Stimulated activated CD4-positive, alpha-beta T cell treated with anti-CD3 and anti-CD28 coated beads, Interleukin-15, amount 100 ng/mL, for 1 hour (primary cell): ENCODE results near the gene PTGIS.

Source experiments
- DNase-seq, 2 donors: peaks; one replicate each; pipeline ENCODE4 v3.0.0-alpha.2; 2020; ENCODE audit warnings: low read depth in 1 of 2, low spot score in 1 of 2

PTGIS gene

GRCh38 chr20:49595811-49596561 is 28.0 kb upstream of the PTGIS start:
- DNase-seq: peak in 1 of 2 donors; percentile 23

DNA sequence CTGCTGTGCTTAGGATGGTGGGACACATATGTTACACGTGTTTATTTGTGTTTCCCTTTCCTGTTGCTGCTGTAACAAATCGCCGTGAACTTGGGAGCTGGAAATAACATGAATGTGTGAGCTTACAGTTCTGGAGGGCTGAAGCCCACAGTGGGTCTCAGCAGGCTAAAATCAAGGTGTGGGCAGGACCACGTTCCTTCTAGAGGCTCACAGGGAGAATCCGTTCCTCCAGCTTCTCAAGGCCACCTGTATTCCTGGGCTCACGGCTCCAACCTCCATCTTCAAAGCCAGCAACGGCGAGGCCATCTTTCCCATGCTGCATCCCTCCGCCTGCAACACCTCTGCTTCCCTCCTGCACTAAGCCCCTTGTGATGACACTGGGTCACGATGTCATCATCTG is 27.4 kb upstream of the PTGIS start:
- no peak for DNase-seq

- DNase-seq: no peak
These were observed 27.0 kb upstream of the PTGIS start for GRCh38 chr20:49594931-49595315.

- peak in 1 of 2 donors; percentile 21 for DNase-seq
These were observed 26.4 kb upstream of the PTGIS start for GRCh38 chr20:49594143-49594930.

DNA sequence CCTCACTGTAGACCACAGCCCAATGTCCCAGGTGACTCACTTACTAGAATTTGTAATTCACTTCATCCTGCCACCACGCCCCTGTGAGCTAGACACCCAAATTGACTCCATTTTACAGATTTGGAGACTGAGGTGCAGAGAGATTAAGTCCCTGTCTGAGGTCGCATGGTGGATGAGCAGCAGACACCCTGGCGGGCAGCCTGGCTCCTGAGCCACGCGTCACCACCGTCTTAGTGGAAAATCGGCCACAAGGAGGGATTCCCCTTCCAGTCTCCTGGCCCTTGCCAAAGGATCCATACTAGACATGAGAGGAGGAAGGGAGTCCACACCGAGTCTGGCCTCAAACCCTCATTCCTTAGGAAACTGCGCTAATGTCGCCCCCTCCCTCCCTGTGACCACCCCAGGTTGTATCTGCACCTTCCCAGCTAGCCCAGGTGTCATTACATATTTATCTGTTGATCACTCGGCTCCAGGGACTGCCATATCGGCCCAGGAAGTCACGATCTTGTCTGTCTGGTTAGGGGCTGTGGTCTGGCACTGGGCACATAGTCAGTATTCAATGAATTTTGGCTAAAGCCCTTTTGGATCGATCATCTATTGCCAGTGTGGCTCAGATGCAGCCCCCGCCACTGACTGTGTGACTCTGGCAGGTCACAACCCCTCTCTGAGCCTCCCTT is 25.7 kb upstream of the PTGIS start:
- no peak for DNase-seq

DNA sequence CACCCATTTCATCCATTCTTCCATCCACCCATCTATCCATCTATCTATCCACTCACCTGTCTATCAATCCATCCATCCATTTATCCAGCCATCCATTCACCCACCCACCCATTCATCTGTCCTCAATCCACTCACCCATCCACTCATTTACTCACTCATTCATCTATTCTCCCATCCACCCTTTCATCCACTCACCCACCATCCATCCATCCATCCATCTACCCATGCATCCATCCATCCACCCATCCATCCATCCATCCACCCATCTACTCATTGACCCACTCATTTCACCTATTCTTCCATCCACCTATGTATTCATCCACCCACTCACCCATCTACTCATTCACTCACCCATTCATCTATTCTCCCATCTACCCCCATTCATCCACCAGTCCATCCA is 24.2 kb upstream of the PTGIS start:
- DNase-seq: no peak

- DNase-seq: no peak
These were observed 23.4 kb upstream of the PTGIS start for GRCh38 chr20:49591217-49591865.

GRCh38 chr20:49590163-49591017 is 22.5 kb upstream of the PTGIS start:
- DNase-seq: no peak

GRCh38 chr20:49589747-49590146 is 21.8 kb upstream of the PTGIS start:
- no peak for DNase-seq

GRCh38 chr20:49587111-49587570 is 19.2 kb upstream of the PTGIS start:
- DNase-seq: no peak

DNA sequence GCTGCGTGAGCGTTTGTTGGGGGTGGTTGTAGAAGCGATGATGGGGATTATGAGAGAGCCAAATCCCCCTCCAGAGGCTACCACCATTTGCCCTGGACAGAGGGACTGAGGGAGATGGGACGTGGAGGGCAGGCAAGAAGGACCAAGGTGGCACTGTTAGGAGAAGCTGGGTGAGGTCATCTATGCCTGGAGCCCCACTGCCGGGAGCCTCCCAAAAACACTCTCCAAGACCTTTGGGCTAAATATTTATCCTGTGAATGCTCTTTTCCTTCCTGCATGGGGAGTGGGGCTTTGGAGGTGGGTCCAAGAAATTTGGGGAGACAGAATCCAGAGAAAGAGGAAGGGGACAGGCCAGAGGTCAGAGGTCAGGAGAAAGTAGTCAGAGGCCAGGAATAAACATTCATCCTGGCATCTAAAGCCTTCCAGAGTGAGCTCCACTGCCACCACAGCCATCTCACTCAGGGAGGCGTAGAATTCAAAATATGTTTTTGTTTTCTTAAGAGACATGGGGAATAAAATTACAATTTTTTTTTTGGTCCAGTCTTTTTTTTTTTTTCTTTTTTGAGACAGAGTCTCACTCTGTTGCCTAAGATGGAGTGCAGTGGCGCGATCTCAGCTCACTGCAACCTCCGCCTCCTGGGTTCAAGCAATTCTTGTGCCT is 17.8 kb upstream of the PTGIS start:
- no peak for DNase-seq

GRCh38 chr20:49584418-49585382 is 16.8 kb upstream of the PTGIS start:
- no peak for DNase-seq

DNA sequence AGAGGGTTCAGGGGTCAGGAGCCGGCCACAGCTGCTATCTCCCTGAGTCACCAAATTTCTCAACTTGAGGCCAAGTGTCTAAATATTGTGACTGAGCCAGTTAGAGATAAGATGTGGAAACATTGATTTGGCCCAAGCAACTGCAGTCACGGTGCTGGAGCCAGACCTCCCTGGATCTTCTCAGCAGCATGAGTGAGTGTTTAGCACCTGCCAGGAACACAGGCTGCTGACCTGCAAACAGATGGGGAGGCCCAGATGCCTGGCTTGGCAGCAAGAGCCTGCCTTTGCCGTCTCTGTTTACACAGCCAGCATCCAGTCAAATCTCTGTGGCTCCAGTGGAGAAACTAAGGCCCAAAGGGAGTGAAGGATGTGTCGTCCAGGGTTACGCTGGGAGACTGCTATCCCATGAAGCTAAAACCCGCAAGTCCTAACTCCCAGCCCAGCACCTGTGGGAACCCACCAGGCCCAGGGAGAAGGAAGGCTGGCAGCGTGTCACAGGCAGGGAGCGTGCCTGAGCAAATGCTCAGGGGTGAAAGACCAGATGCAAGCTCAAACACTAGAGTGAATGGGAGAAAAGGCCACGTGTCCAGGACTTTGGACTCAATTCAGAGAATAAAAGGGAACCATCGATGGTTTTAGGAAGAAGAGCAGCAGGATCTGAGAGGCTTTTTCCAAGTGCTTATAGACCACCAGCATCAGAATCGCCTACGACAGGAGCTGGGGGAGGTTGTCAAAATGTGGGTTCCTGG is 15.9 kb upstream of the PTGIS start:
- no peak for DNase-seq

DNA sequence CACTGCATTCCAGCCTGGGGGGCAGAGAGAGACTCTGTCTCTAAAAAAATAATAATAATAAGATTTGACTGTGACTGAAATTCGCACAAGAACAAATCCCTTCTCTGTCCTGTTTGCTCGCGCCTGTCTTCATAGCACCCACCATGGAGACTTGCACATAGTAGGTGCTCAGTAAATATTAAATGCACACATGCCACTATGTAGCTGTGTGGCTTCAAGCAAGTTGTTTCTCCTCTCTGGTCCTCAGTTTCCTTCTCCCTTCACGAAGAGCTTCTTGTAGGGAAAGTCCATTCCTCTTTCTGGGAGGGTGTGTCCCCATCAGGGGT is 15.4 kb upstream of the PTGIS start:
- DNase-seq: no peak

DNA sequence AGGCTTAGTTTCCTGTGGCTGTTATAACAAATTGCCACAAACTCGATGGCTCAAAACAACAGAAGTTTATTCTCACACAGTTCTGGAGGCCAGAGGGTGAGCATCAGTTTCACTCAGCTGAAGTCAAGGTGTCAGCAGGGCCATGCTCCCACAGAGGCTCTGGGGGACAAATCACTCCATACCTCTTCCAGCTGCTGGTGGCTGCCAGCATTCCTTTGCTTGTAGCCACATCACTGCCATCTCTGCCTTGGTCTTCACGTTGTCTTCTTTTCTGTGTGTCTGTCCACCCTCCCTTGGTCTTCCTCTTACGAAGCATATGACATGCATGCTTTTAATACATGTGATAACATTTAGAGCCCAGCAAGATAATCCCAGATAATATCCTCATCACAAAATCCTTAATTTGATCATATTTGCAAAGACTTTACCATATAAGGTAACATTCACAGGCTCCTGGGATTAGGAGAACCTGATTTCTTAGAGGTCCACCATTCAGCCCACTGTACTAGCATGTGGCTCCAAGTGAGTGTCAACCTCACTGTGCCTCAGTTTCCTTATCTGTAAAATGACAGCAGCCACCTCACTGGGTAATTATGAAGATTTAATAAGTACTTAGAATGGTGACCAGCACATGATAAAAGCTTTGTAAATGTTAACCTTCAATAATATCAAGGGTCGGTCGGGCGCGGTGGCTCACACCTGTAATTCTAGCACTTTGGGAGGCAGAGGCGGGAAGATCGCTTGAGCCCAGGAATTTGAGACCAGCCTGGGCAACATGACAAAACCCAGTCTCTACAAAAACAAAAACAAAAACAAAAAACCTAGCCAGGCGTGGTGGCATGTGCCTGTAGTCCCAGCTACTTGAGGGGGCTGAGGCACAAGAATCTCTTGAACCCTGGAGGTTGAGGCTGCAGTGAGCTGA is 14.7 kb upstream of the PTGIS start:
- no peak for DNase-seq

DNA sequence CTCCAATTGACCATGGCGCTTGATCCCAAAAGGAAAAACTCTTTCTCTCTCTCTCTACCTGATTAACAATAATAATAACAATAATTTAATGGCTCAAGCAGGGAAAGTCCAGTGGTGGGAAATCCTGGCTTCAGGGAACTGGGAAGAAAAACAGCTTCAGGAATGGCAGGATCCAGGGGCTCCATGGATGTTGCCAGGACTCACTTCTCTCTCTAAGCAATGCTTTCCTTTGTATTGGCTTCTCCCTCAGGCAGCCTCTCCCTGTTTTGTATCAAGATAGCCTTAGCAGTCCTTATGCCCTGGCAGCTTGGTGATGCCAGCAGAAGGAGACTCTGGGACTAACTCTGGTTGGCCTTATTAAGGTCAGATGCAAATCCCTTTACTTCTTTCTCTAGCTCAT is 13.5 kb upstream of the PTGIS start:
- no peak for DNase-seq

GRCh38 chr20:49580813-49581174 is 12.9 kb upstream of the PTGIS start:
- no peak for DNase-seq
